SKM-1 treated with dmso at 0.1 percent for 144 hours (cell line): Measurements from ENCODE around the gene INCENP.
A peak's percentile ranks its signal among the peaks of the same experiment; 100 is the strongest.
"Not testable (repeated sequence)": the region's sequence is repeated elsewhere in the genome, so short reads cannot be mapped to it uniquely, and the experiment has no call there.

Experiments used
- DNase-seq: peaks from one replicate; lab custom pipeline; 2025; ENCODE audit not compliant: unreplicated experiment; lab: John Stamatoyannopoulos, UW

The INCENP gene

DNA sequence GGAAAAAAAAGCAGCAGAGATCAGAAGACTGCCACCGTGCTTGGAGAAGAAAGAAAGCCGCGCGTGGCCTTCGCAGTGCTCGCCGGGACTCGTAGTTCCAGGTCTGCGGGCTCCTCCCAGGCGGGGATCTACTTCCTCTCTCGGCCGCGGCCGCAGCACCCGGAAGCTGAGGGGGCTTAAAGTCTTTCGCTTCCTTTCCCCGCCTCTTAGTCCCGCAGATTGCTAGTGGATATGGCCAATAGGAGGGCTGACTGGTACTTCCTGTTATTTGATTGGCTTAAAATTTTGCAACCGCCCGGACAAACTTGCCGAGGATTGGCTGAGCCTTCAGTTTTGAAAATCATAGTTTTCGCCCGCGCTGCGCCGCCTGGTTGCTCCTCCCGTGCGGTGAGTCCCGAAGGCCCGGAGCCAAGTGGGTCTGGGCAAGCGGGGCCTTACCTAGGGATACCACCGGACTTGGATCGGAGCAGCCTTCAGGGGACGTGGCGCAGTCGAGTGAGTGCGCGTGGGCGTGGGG lies at the start of gene INCENP:
Gene INCENP (plus strand): TSS at position 343 of the 517 bp plus-strand sequence. CDS start 4,151 bp downstream, outside the sequence.
- DNase-seq: peak; percentile 99

DNA sequence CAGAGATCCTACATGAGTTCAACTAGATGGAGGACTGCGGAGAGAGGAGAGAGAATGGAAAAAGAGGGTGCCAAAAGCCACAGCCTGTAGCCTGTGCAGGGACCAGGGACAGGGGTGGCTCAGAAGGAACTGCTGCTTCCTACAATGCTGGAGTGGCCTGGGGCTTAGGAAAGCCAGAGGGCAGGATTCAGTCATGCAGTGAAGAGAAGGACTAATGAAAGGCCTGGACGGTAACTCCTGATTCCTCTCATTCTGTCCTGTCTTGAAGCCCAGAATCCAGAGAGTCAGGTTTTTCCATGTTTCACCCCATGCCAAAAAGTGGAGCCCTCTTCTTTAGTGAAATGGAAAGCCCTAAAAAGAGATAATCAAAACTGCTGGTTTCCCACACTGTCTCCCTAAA lies 48.4 kb upstream of the INCENP start:
- DNase-seq: no peak

DNA sequence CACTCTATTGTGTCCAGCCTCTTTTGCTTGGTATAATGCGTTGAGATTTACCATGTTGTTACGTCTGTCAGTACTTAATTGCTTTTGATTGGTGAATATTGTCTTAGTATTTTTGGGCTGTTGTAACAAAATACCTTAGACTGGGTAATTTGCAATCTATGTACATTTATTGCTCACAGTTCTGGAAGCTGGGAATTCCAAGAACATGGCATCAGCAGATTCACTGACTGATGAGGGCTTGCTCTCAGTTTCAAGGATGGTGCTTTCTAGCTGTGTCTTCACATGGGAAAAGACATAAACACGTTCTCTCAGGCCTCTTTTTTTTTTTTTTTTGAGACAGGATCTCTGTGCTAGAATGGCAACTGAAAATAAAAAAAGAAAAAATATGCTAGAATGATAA lies 46.7 kb upstream of the INCENP start:
- no peak for DNase-seq

DNA sequence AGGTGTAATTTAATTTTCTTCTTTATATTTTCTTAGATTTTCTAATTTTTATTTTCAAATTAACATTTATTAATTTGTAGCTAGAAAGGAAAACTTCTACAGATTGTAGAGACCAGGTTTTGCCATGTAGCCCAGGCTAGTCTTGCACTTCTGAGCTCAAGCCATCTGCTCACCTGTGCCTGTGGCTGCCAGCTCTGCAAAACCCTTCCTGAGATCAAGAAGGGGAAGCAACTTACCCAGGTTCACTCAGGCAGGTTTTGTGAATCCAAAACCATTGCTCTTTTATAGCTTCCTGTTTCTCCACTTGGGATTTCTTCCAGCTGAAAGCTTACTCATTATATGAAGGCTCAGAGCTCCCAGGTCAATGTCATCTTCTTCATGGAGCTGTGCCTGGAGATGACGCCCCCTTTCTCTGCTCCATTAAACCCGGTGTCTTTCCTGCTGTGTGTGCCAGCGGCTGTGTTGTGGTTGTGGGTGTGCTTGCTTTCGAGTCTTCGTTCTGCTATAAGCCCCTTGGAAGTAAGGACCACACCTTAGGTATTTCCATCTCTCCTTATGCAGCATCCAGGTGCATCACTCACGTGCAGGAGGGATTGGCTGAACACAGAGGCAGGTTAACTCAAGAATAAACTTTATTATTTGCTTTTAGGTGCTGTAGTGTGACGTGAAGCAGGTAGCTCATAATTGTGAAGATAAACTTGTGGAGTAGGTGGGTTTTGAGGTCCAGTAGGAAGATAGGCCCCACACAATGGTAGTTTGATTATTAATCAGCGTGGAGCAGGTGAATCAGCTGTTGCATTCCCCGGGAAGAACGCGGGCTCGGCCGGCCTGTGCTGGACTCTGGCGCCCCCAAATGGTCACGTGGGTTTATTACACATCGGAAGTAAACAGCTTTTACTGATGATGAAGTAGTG lies 42.2 kb upstream of the INCENP start:
- DNase-seq: peak; percentile 65

DNA sequence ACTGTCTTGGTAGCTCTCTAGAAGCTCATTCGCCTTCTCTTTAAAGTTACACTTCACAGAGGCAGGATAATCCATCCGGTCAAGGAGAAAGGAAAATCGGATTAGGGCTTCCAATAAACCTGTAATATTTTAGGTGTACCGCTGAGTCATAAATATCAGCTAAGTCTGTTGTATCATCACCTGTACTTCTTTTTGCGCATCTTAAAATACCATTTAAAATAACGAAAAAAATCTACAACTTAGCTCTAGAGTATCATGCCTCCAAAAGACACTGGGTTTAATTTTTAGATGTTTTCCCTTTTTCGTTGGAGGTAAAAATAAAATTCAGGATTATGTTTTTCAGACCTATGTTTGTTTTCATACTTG lies 41.5 kb upstream of the INCENP start:
- DNase-seq: no peak

DNA sequence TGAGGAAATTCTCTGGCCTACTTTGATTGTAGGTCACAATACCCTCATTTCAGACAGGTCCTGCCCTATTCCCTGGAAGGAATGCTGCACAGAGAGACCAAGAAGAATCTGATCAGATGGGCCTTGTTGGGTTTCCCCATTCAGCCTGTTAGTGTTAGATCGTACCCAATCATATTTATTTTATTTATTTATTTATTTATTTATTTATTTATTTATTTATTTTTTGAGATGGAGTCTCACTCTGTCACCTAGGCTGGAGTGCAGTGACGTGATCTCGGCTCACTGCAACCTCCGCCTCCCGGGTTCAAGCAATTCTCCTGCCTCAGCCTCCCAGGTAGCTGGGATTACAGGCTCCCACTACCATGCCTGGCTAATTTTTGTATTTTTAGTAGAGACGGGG lies 39.0 kb upstream of the INCENP start:
- not testable (repeated sequence) for DNase-seq

DNA sequence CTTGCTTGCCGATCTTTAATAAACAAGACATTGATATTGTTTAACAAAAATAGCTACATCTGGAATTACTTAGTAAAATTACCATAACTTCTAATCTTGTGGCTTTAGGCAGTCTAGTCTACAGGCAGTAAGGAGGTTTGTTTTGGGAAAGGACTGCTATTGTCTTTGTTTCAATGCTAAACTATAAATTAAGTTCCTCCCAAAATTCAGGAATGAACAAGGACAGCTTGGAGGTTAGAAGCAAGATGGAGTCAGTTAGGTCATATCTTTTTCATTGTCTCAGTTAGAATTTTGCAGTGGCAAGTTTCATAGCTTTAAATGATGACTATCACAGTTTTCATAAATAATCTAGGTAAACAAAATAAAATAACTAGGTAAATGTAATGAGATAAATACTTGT lies 36.1 kb upstream of the INCENP start:
- no peak for DNase-seq

DNA sequence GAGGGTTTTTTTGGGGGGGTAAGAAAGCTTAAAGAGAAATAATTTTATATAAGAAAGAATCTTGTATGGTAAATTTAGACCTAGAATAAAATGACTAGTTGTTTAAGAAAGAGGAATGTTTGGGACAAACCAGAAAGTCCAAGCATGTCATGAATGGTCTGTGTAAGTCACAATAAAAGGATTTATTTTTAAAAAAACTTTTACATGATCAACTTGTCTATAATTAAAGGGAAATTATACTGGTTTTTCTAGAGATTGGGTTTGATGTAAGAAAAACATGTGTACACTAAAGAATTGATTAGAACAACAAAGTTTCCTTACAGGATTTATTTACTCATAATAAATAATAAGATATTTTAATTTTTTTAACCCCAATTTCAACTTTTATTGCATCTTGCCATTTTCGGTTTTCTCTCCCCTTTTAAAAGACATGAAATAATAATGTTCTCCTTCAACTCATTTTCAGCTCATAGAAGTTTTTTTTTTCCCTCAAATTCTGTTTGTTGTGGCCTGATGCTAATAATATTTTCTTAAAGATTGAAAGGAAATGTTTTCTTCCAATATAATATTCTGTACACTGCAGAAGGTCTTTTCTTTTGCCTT lies 35.4 kb upstream of the INCENP start:
- DNase-seq: no peak

DNA sequence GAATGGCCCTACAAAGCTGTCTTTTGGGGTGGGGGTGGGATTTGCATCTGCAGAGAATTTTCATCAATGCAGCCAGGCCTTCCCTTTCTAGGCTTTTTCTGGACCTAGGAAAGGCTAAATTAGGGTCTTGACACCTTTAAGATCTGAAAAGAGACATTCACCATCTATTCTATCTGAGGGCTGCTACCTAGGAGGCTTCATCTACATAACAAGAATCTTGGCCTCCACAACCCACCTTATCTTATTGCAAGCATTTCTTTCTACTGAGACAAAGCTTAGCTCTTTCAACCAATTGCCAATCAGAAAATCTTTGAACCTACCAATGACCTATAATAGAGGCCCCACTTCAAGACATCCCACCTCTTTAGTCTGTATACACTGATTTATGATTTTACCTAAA lies 20.7 kb upstream of the INCENP start:
- no peak for DNase-seq

DNA sequence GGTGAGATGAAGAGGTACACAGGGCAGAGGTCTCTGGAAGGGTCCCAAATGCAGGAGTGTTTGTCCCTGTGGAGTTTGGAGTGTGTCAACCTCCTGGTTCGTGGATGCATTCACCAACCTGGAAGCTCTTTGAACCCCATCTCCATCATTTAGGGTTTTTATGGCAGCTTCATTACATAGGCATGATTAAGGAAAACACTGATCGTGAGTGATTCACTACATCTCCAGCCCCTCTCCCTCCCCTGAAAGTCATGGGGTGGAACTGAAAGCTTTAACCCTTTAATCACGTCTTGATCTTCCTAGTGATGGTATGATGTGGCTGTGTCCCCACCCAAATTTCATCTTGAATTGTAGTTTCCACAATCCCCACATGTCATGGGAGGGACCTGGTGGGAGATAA lies 19.8 kb upstream of the INCENP start:
- DNase-seq: no peak

DNA sequence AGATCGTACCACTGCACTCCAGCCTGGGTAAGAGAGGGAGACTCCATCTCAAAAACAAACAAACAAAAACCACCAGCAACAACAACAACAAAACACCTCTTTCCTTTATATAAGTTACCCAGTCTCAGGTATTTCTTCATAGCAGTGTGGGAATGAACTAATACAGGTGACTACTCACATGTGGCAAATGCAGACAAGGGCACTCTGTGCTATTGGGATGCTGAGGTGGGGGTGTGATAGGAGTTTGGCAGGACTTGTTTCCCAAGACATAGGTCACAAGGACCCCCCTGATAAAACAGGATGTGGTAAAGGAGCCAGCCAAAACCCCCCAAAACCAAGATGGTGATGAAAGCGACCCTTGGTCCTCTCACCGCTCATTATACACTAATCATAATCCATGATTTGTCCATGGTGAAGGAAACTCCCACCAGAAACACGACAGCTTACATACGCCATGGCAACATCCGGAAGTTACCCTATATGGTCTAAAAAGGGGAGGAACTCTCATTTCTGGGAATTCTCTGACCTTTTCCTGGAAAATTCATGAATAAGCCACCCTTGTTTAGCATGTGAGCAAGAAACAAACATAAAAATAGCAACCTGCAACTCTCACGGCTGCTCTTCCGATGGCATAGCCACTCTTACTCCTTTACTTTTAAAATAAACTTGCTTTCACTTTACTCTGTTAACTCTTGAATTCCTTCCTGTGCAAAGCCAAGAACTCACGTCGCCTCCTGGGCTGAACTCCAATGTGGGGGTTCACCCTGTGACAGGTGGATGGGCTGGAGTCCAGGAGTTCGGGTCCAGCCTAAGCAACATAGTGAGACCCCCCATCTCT lies 18.8 kb upstream of the INCENP start:
- DNase-seq: no peak

DNA sequence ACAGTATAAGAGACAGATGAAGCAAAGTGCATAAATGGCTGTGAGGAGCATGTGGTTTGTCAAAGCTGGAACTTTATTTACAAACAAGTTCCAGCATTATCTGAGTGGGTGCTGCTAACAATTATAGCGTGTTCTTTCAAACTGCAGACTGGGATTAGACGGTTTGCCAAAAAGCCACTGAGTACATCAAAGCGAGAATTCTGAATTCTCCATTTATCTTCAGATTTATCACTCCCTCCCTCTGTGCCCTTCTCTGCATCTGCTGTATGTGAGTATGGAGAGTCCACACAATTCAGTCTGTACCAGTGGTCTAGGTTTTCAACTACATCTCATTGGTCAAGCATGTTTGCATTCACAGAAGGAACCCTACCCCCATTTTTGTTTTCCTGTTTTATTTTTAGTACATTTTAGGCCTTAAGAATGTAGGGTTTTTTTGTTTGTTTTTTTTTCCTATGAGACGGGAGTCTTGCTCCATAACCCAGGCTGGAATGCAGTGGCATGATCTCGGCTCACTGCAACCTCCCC lies 18.1 kb upstream of the INCENP start:
- DNase-seq: no peak

DNA sequence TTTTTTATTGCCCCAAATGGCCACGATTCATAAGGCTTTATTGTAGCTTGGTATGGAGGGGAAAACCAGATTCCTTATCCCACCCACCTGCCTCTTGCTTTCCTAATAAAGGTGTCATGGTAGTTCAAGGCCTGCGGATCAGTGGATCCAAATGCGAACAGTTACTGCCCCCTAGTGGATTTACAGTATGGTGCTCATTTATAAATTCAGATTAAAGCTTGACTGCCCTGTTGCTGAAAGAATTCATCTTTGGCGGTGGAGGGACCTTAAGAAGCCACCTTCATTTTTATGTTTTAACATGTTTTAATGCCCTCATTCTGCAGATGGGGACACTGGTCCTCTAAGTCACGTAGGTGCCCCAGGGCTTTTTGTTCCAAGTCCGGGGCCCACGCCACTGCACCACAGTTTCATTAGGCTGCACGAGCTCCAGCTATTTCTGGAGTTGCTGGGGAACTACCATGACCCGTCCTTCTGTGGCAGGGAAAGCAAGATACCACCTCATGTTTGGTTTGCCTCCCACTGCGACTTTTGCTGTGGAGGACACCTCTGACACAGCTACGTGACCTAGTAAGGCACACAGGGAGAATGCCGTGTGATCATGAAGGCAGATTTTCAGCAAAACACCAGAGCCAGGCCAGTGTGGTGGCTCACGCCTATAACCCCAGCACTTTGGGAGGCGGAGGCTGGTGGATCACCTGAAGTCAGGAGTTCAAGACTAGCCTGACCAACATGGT lies 15.6 kb upstream of the INCENP start:
- DNase-seq: peak; percentile 51

DNA sequence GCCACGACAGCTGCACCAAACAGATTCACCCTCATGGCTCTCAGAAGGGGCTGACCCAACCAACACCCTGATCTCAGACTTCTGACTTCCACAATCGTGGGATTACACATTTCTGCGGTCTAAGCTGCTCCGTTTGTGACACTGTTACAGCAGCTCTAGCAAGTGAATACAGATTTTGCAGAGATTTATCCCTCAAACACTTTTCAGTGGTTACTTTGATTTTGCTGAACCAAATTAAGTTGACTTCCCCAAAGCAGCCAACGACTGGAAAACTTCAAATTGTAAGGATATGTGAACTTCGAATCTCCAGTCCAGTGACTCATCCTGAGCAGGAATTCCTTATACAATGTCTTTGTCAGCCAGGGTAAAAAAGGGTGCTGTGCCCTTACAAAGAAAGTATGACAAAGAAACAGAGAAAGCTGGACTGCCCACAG lies 14.8 kb upstream of the INCENP start:
- no peak for DNase-seq

DNA sequence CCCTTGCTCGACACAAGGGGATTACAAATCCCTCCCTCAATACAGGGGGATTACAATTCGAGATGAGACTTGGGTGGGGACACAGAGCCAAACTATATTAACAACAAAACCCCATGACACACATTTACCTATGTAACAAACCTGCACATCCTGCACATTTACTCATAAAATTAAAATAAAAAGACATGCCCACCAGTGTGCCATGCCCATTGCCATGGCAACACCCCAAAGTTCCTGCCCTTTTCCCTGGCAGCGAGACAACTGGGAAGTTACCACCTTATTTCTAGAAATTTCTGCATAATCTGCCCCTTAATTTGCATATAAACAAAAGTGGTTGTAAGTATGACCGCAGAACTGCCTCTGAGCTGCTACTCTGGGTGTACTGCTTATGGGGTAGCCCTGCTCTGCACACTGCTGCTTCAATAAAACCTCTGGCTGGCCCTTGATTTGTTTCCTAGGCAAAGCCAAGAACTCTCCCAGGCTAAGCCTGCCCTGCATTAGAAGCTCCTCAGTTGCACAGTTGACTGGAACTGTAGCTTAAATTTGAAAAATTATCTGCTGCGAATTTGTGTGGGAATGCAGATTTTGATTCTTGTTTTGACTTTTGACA lies 8.6 kb upstream of the INCENP start:
- DNase-seq: no peak

DNA sequence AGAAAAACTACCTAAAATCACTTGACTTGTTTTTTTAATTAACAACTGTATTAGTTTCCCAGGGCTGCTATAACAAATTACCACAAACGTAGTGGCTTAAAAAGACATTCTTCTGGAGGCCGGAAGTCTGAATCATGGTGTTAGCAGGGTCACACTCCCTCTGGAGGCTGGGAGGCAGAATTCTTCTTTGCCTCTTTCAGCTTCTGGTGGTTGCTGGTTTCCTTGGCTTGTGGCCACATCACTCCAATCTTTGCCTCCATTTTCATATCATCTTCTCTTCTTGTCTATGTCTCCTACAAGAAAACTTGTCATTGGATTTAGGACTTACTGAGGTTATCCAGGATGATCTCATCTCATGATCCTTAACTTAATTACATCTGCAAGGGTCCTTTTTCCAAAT lies 7.4 kb upstream of the INCENP start:
- DNase-seq: no peak

DNA sequence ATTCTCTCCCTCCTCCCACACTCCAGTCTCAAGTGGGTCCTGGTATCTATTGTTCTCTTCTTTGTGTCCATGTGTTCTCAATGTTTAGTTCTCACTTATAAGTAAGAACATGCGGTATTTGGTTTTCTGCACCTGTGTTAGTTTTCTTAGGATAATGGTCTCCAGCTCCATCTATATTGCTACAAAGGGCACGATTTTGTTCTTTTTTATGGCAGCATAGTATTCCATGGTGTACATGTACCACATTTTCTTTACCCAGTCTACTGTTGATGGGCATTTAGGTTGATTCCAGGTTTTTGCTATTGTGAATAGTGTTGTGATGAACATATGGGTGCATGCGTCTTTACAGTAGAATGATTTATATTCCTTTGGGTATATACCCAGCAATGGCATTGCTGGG lies 4.2 kb upstream of the INCENP start:
- DNase-seq: no peak

DNA sequence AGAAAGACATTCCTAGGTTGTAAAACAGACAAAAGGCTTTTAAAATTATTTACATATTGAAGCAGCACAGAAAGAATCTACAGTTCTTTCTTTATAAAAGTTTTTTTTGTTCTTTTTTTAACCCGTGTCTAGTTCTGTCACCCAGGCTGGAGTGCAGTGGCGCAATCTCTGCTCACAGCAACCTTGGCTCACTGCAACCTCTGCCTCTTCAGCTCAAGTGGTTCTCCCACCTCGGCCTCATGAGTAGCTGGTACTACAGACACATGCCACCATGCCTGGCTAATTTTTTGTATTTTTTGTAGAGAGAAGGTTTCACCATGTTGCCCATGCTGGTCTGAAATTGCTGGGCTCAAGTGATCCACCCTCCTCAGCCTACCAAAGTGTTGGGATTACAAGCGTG lies 3.8 kb upstream of the INCENP start:
- DNase-seq: no peak

DNA sequence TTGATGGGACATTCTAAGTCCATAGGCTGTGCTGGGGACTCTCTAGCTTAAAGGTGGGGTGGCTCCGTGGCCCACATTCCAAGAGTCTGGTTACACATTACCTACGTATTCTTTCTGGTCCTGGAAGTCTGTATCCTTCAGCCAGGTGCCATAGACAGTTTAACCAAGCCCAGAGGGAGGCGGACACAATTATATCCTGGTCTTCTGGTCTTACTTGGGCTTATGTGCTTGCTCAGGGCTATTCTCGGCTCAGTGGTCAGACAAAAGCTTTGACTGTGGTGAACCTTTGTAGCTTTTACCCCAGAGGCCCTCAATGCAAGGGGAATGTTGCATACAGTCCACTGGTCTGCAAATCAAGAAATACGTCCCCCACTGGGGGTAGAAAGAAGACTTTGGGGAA lies 3.4 kb upstream of the INCENP start:
- DNase-seq: no peak

DNA sequence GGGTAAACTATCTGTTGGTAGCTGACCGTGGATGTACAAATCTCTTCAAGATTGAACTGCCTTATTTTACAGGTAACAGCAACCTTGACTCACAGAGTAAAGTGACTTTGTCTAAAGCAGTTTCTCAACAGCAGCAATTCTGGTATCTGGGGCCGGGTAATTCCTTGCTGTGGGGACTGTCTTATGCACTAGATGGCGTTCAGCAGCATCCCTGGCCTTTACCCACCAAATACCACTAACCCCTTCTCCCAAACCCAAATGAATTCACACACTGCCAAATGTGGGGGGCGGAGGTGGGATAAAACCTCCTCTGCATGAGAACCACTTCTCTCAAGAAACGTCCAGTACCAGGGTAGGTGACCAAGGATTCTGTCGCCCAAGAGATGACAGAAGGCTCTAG lies 1.7 kb upstream of the INCENP start:
- DNase-seq: peak; percentile 26
